ENCODE measurements around the gene MAP4K1.

The MAP4K1 gene

DNA sequence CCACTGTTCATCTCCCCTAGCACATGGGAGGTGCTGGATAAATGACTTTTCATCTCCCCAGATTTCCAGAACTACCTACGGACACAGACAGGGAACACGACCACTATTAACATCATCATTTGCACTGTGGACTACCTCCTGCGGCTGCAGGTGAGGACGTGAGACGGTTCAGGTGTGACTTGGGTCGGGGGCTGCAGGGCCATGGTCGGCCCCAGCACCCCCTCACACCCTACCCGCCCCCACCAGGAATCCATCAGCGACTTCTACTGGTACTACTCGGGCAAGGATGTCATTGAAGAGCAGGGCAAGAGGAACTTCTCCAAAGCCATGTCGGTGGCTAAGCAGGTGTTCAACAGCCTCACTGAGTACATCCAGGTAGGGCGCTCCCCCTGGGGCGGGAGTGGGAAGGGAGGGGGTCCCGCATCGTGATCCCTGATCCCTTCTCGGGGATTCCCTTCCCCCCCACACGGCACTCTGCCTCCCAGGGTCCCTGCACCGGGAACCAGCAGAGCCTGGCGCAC is 74.4 kb downstream of the MAP4K1 start:
- DNase-seq = no peak

DNA sequence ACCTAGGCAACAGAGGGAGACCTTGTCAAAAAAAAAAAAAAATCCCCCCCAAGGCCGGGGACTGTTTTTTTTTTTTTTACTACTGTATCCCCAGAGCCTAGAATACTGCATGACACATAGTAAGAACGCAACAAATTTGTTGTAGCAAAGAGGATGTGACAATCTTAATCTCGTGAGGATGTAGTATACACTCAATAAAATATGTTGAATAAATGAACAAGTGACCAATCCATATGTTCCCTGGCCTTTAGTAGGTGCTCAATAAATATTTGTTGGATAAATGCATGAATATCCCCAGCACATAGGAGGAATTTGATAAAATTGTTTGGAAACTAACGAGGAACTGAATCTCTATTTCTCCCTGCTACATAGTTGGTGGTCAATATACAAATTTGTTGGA is 75.7 kb downstream of the MAP4K1 start:
- no peak for DNase-seq

DNA sequence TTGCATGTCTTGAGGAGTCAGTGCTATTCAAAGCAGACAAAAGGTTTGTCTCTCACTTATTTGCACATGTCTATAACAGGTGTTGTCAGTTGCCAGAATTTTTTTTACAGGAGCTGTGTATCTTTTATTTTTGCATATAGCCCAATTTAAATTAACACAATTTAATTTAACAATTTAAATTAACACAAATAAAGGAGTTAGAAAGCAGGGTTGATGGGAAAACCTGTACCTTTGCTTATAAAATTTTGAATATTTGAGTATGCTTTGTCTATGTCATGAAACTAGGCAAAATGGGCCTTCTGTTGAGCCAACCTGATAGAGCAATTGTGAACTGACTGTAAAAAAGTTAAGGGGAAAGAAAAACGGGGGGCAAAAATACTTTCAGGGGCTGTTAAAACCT is 78.0 kb downstream of the MAP4K1 start:
- no peak for DNase-seq

- peak; percentile 27 for DNase-seq
Observed at GRCh38 chr19:38538793-38539528, 78.8 kb downstream of the MAP4K1 start.

DNA sequence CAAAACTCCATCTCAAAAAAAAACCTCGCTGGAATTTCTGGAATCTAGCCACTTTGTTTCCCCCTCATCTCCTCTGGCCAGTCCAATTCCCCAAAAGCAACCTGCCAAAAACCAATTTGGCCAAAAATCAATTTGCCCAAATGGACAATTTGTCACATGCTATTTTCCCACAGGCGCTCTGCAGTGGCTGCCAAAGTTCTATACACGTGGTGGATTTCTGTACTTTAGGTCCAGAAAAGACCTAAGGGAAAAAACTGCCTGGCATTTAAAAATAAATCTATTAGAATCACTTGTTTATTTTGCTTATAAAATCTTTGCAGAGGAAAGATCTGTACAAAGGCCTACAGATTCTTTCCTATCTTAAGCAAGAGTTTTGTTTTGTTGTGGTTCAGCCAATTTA is 79.4 kb downstream of the MAP4K1 start:
- no peak for DNase-seq

Data from activated effector memory CD4-positive, alpha-beta T cell treated with Interleukin-2 at 50 U/mL for 16 hours (primary cell).